PC-9 (cell line): ENCODE data around the gene ARHGEF37. TPM values are rescaled to one million over a fixed set of nuclear protein-coding genes. Genes with fewer than 3 reads are reported as not detected.
"Not testable (repeated sequence)": the region's sequence is repeated elsewhere in the genome, so short reads cannot be mapped to it uniquely, and the experiment has no call there.

ENCODE experiments used
- Bru-seq: library from RNA; stranded (reverse); fragments of 400-500 nt; gene quantifications from one replicate; lab custom pipeline; 2021; lab: Mats Ljungman, UMichigan
- BruChase-seq, 2 experiments: library from RNA; stranded (reverse); fragments of 400-500 nt; gene quantifications; one replicate each; lab custom pipeline; 2021; lab: Mats Ljungman, UMichigan
- BruUV-seq: library from RNA; stranded (reverse); fragments of 400-500 nt; replicated peaks from 2 replicates; lab custom pipeline; 2021; lab: Mats Ljungman, UMichigan
- CTCF ChIA-PET: fragments of 300-600 bp; sonication (Branson Sonifier 250); formaldehyde crosslinking; loops from one replicate; lab custom pipeline; 2022; ENCODE audit warnings: antibody characterized with exemption; lab: Charles Lee
- POLR2A ChIA-PET: fragments of 300-600 bp; sonication (Branson Sonifier 250); formaldehyde crosslinking; loops from one replicate; lab custom pipeline; 2022; ENCODE audit warnings: antibody characterized with exemption; ENCODE audit not compliant: unreplicated experiment; lab: Charles Lee
- DNase-seq, 2 experiments: peaks; one replicate each; pipeline versions ENCODE4 v3.0.0 to v3.0.0-alpha.2; 2015 to 2022; ENCODE audit warnings: mixed read lengths in 1 of 2
- H2AFZ ChIP-seq: fragments of 200-600 bp; sonication (generic); 2 replicates; pipeline ENCODE4 v1.8.1; 2017; ENCODE audit warnings: antibody characterized with exemption
- H3F3A ChIP-seq: fragments of 200-600 bp; sonication (generic); 2 replicates; pipeline ENCODE4 v1.8.1; 2017; ENCODE audit warnings: antibody characterized with exemption, mild to moderate bottlenecking, low read depth; ENCODE audit not compliant: insufficient read depth
- H3K27ac ChIP-seq: fragments of 200-600 bp; sonication (generic); 2 replicates; pipeline ENCODE4 v1.6.1; 2016; ENCODE audit warnings: mixed run types
- H3K27me3 ChIP-seq: fragments of 200-600 bp; sonication (generic); 2 replicates; pipeline ENCODE4 v1.6.1; 2016; ENCODE audit warnings: low read depth, mixed run types; ENCODE audit not compliant: insufficient read depth
- H3K36me3 ChIP-seq: fragments of 200-600 bp; sonication (generic); 2 replicates; pipeline ENCODE4 v1.6.1; 2016; ENCODE audit warnings: low read depth, mixed run types
- H3K4me1 ChIP-seq: fragments of 200-600 bp; sonication (generic); replicated peaks from 2 replicates; pipeline ENCODE4 v1.6.1; 2016; ENCODE audit warnings: mixed run types; ENCODE audit not compliant: insufficient read depth
- H3K4me2 ChIP-seq: fragments of 200-600 bp; sonication (generic); 2 replicates; pipeline ENCODE4 v1.6.1; 2017; ENCODE audit warnings: mixed run types
- H3K4me3 ChIP-seq: fragments of 200-600 bp; sonication (generic); 2 replicates; pipeline ENCODE4 v1.6.1; 2016; ENCODE audit warnings: mixed run types
- H3K79me2 ChIP-seq: fragments of 200-600 bp; sonication (generic); 2 replicates; pipeline ENCODE4 v1.6.1; 2017; ENCODE audit warnings: low read depth, mixed run types
- H3K9me2 ChIP-seq: fragments of 200-600 bp; sonication (generic); 2 replicates; pipeline ENCODE4 v1.8.1; 2017; ENCODE audit warnings: mild to moderate bottlenecking; ENCODE audit not compliant: insufficient read depth
- H3K9me3 ChIP-seq: fragments of 200-600 bp; sonication (generic); 2 replicates; pipeline ENCODE4 v1.8.1; 2016; ENCODE audit warnings: low read depth; ENCODE audit not compliant: insufficient read depth
- H4K20me1 ChIP-seq: fragments of 200-600 bp; sonication (generic); 2 replicates; pipeline ENCODE4 v1.8.1; 2017; ENCODE audit not compliant: insufficient read depth
- CTCF ChIP-seq: fragments of 200-600 bp; sonication (generic); conservative IDR thresholded peaks from 2 replicates; pipeline ENCODE4 v1.6.1; 2017; ENCODE audit warnings: mixed run types, antibody characterized with exemption, mild to moderate bottlenecking, moderate library complexity
- EZH2 ChIP-seq: fragments of 200-600 bp; sonication (generic); IDR thresholded peaks from 2 replicates; pipeline ENCODE4 v1.8.0; 2017; ENCODE audit warnings: antibody characterized with exemption, low read depth
- intact Hi-C: fragments of 100-400 bp; cut with micrococcal nuclease; formaldehyde crosslinking; loops from one replicate; pipeline ENCODE4 v1.10.0; 2022; ENCODE audit not compliant: unreplicated experiment
- long read RNA-seq: library from polyadenylated mRNA; stranded (forward); transcript quantifications from one replicate; pipeline ENCODE4 v2.0.0, GENCODE V29; 2022
- total RNA-seq: library from RNA; stranded (reverse); gene quantifications from 2 replicates; pipeline ENCODE4 v1.2.3, GENCODE V29; 2021

The ARHGEF37 gene
- 5.5 and 8.6 TPM in 2 replicates for total RNA-seq
- Bru-seq, nascent RNA, result percentile 40 among the genes with signal in this experiment
- BruChase-seq, experiment 1, labeled RNA remaining after a 2-hour chase, result percentile 44 among the genes with signal in this experiment
- BruChase-seq, experiment 2, labeled RNA remaining after a 6-hour chase, result percentile 37 among the genes with signal in this experiment
- long read RNA-seq, partial matches to known transcripts, result 1 of 7 reads
- long read RNA-seq, other reads (novel, unspliced or antisense), result 6 of 7 reads

GRCh38 chr5:149581192-149581861 lies at the start of gene ARHGEF37:
Gene ARHGEF37, plus strand, starts transcription at chr5:149581498. Its CDS starts 16,272 bp downstream, at chr5:149597770.
- no TSS peak for BruUV-seq
- Histone ChIP-seq H3K36me3 (no peaks in the 10 kb centered on the region), H3K79me2 (no peaks in the 10 kb centered on the region), H3K9me3 (peaks cover 6% of the 10 kb centered on the region; the same call in 1 of the 2 replicates), H2AFZ (peak within 1 kb of the TSS; percentile 81), H3K9me2 (no peaks in the 10 kb centered on the region), H3K27ac (0 out of 2 replicates have a peak within 1 kb of the TSS, but pooled peaks have one; percentile 26), H3K4me3 (peak within 1 kb of the TSS; percentile 60), H3F3A (peaks cover 14% of the 10 kb centered on the region; the same call in 1 of the 2 replicates), H3K27me3 (no peaks in the 10 kb centered on the region), H3K4me1 (peaks cover 19% of the 10 kb centered on the region), H4K20me1 (no peaks in the 10 kb centered on the region), H3K4me2 (peak within 1 kb of the TSS; percentile 92)
- ChIA-PET CTCF (interaction anchor here (0.6 kb wide), 1 partner anchor 36 kb away, joined by 4 read pairs; no protein-coding TSS in a partner anchor), POLR2A (interaction anchor here (0.7 kb wide), 1 partner anchor 302 kb away, joined by 5 read pairs; no protein-coding TSS in a partner anchor)
- intact Hi-C loops, result loop anchor here (1.0 kb wide), 1 partner anchor 37 kb away; no protein-coding TSS in a partner anchor
- TF ChIP-seq EZH2 (no peak), CTCF (no peak)
- DNase-seq, result peak in 1 of 2 experiments; percentile 79

GRCh38 chr5:149532413-149532812 lies 48.9 kb upstream of the ARHGEF37 start:
- no peaks in the 10 kb centered on the region for H3K27me3 ChIP-seq

GRCh38 chr5:149535787-149536186 lies 45.5 kb upstream of the ARHGEF37 start:
- H3K36me3 ChIP-seq, result peaks cover 39% of the 10 kb centered on the region; the same call in 1 of the 2 replicates
- ChIA-PET POLR2A (interaction anchor here (0.6 kb wide), 1 partner anchor 40 kb away, joined by 20 read pairs; no protein-coding TSS in a partner anchor), CTCF (interaction anchor here (0.5 kb wide), 1 partner anchor 10 kb away, joined by 3 read pairs; no protein-coding TSS in a partner anchor)
- H3K9me2 ChIP-seq, intact Hi-C loops, H3K27ac ChIP-seq, H3K4me2 ChIP-seq, H2AFZ ChIP-seq, H3K9me3 ChIP-seq, H3K27me3 ChIP-seq, H3K4me1 ChIP-seq, BruUV-seq, H3K4me3 ChIP-seq, DNase-seq: not testable (repeated sequence)
- H3F3A ChIP-seq, result peaks cover 24% of the 10 kb centered on the region; the same call in 1 of the 2 replicates
- peaks cover 100% of the 10 kb centered on the region for H3K79me2 ChIP-seq
- peaks cover 99% of the 10 kb centered on the region for H4K20me1 ChIP-seq

More at GRCh38 chr5:149532413-149532812, 48.9 kb upstream of the ARHGEF37 start:
- ChIA-PET CTCF (no interaction called here), POLR2A (interaction anchor here (0.6 kb wide), 1 partner anchor 15 kb away, joined by 3 read pairs; no protein-coding TSS in a partner anchor)
- no peaks in the 10 kb centered on the region for H3K9me2 ChIP-seq
- no TSS peak for BruUV-seq
- H3F3A ChIP-seq, result peaks cover 20% of the 10 kb centered on the region; the same call in 1 of the 2 replicates
- peaks cover 100% of the 10 kb centered on the region for H4K20me1 ChIP-seq
- H3K9me3 ChIP-seq, result no peaks in the 10 kb centered on the region
- H3K79me2 ChIP-seq, result peaks cover 100% of the 10 kb centered on the region
- intact Hi-C loops, result no loop called here
- H3K4me3 ChIP-seq, result no peak overlapping the region
- H3K27ac ChIP-seq, result no peak overlapping the region
- no peak for DNase-seq
- no peak overlapping the region for H2AFZ ChIP-seq
- TF ChIP-seq CTCF (no peak), EZH2 (no peak)
- peaks cover 22% of the 10 kb centered on the region for H3K36me3 ChIP-seq
- no peak overlapping the region for H3K4me2 ChIP-seq
- peaks cover 17% of the 10 kb centered on the region for H3K4me1 ChIP-seq
